ENCODE results near the gene GABRR3.

GABRR3 gene

DNA sequence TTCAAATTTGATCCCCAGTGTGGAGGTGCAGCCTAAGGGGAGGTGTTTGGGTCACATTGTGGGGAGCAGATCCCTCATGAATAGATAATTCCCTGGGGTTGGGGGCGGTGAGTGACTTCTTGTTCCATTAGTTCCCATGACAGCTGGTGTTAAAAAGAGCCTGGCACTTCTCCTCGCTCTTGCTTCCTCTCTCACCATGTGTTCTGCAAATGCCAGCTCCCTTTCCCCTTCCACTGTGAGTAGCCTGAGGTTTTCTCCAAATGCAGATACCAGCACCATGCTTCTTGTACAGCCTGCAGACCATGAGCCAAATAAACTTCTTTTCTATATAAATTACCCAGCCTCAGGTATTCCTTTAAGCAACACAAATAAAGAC, 86.0 kb downstream of the GABRR3 start:
- no peaks in the 10 kb centered on the region for H3K27me3 ChIP-seq (ENCODE audit: insufficient read depth, poor library complexity, severe bottlenecking)
- no peak for DNase-seq (ENCODE audit: low read depth in 1 of 2, low spot score in 1 of 2)
- H3K27ac ChIP-seq (replicated peaks): no peak overlapping the region
- TF ChIP-seq, protein P1, sequence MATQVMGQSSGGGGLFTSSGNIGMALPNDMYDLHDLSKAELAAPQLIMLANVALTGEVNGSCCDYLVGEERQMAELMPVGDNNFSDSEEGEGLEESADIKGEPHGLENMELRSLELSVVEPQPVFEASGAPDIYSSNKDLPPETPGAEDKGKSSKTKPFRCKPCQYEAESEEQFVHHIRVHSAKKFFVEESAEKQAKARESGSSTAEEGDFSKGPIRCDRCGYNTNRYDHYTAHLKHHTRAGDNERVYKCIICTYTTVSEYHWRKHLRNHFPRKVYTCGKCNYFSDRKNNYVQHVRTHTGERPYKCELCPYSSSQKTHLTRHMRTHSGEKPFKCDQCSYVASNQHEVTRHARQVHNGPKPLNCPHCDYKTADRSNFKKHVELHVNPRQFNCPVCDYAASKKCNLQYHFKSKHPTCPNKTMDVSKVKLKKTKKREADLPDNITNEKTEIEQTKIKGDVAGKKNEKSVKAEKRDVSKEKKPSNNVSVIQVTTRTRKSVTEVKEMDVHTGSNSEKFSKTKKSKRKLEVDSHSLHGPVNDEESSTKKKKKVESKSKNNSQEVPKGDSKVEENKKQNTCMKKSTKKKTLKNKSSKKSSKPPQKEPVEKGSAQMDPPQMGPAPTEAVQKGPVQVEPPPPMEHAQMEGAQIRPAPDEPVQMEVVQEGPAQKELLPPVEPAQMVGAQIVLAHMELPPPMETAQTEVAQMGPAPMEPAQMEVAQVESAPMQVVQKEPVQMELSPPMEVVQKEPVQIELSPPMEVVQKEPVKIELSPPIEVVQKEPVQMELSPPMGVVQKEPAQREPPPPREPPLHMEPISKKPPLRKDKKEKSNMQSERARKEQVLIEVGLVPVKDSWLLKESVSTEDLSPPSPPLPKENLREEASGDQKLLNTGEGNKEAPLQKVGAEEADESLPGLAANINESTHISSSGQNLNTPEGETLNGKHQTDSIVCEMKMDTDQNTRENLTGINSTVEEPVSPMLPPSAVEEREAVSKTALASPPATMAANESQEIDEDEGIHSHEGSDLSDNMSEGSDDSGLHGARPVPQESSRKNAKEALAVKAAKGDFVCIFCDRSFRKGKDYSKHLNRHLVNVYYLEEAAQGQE (IDR thresholded peaks at IDR 0.05; ENCODE audit: insufficient replicate concordance, low read depth): no peak
- TF ChIP-seq POLR2AphosphoS5 (IDR thresholded peaks at IDR 0.05; ENCODE audit: low read depth) (no peak), GABPA (IDR thresholded peaks at IDR 0.05; ENCODE audit: low read depth) (no peak), CTCF (IDR thresholded peaks at IDR 0.05; ENCODE audit: insufficient read depth, low read length) (no peak), SPI1 (IDR thresholded peaks at IDR 0.05; ENCODE audit: borderline replicate concordance, low read depth) (no peak)
- no peak overlapping the region for H3K4me3 ChIP-seq (replicated peaks; ENCODE audit: insufficient read depth, low read length)

DNA sequence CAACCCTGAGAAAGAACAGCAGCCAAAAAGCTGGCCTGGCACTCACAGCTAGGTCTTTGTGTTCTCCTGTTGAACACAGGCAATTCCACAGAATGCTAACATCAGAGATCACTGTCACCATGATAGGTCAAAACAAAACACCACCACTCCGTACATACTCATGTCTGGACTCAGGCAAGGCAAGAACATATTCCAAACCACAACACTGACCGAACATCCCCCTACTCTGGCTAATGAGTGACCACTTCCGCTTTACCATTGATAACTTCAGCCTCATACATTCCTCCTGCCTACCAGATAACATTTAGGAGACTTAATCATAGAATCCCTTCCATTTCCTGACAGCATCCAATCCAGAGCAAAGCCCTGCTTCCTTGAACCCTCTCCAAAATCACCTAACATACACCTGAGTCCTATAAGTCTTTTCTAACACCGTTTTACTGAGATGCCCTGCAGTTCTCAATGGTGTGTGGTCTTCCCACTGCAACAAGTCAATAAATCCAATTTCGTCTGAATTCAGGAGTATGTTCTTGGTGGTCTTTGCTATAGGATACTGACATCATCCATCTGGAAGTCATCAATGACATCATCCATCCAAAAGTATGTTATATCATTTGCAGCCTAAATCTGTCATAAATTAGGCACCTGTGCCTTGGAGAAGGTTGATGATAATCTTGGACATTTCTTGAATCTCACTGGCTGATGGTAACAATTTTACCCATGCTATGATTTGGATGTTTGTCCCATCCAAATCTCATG, 86.6 kb downstream of the GABRR3 start:
- TF ChIP-seq POLR2AphosphoS5 (IDR thresholded peaks at IDR 0.05; ENCODE audit: low read depth): no peak
- TF ChIP-seq GABPA (IDR thresholded peaks at IDR 0.05; ENCODE audit: low read depth): no peak
- TF ChIP-seq CTCF (IDR thresholded peaks at IDR 0.05; ENCODE audit: insufficient read depth, low read length): no peak
- TF ChIP-seq SPI1 (IDR thresholded peaks at IDR 0.05; ENCODE audit: borderline replicate concordance, low read depth): no peak
- no peaks in the 10 kb centered on the region for H3K27me3 ChIP-seq (ENCODE audit: insufficient read depth, poor library complexity, severe bottlenecking)
- no peak overlapping the region for H3K27ac ChIP-seq (replicated peaks)
- H3K4me3 ChIP-seq (replicated peaks; ENCODE audit: insufficient read depth, low read length): no peak overlapping the region
- no peak for DNase-seq (ENCODE audit: low read depth in 1 of 2, low spot score in 1 of 2)

DNA sequence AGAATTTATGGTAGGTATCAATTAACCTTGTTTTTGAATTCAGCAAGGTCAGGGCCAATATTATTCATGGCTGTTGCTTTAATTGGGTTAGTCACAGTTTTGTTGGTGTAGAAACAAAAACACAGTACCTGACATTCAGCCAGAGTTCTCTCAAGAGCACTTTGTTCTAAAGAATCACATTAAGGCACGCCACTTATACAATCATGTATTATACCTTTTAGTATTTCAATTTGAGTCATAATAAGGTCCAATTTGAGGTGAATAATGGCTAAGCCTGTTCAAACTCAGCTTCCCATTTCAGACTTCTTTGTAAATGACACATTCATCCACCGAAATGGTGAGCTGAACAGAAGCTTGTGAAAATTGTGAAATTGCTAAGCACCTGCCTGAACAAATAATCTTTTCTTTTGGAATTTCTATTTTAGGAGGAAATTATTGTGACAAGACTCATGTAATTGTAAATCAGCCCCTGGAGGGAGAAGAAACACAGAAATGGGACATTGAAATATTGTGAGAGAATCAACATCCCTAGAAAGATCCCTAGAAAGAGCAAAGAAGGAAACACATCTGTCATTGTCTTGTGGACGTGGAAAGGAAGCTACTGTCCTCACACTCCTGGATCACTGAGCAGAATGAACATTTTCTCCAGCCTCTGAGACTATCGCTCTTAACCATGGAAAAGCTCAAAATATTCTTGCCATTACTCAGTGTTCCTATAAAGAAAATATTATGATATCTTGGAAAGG, 92.1 kb downstream of the GABRR3 start:
- DNase-seq (ENCODE audit: low read depth in 1 of 2, low spot score in 1 of 2): no peak
- TF ChIP-seq, protein P1 (IDR thresholded peaks at IDR 0.05; ENCODE audit: insufficient replicate concordance, low read depth): no peak
- TF ChIP-seq CTCF (IDR thresholded peaks at IDR 0.05; ENCODE audit: insufficient read depth, low read length) (no peak), SPI1 (IDR thresholded peaks at IDR 0.05; ENCODE audit: borderline replicate concordance, low read depth) (no peak), GABPA (IDR thresholded peaks at IDR 0.05; ENCODE audit: low read depth) (no peak), POLR2AphosphoS5 (IDR thresholded peaks at IDR 0.05; ENCODE audit: low read depth) (no peak)

More for the DNA sequence above, 92.1 kb downstream of the GABRR3 start:
- Histone ChIP-seq H3K4me3 (replicated peaks; ENCODE audit: insufficient read depth, low read length) (no peak overlapping the region), H3K27me3 (ENCODE audit: insufficient read depth, poor library complexity, severe bottlenecking) (no peaks in the 10 kb centered on the region), H3K27ac (replicated peaks) (no peak overlapping the region)

Data from HL-60 (cell line).